NCI-H226 (cell line): ENCODE results near the gene MPP3.
"Not testable (repeated sequence)": the region's sequence is repeated elsewhere in the genome, so short reads cannot be mapped to it uniquely, and the experiment has no call there.

Experiments used
- DNase-seq: peaks from one replicate; pipeline ENCODE4 v3.0.0-alpha.2; 2015

Gene MPP3, protein sequence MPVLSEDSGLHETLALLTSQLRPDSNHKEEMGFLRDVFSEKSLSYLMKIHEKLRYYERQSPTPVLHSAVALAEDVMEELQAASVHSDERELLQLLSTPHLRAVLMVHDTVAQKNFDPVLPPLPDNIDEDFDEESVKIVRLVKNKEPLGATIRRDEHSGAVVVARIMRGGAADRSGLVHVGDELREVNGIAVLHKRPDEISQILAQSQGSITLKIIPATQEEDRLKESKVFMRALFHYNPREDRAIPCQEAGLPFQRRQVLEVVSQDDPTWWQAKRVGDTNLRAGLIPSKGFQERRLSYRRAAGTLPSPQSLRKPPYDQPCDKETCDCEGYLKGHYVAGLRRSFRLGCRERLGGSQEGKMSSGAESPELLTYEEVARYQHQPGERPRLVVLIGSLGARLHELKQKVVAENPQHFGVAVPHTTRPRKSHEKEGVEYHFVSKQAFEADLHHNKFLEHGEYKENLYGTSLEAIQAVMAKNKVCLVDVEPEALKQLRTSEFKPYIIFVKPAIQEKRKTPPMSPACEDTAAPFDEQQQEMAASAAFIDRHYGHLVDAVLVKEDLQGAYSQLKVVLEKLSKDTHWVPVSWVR

DNA sequence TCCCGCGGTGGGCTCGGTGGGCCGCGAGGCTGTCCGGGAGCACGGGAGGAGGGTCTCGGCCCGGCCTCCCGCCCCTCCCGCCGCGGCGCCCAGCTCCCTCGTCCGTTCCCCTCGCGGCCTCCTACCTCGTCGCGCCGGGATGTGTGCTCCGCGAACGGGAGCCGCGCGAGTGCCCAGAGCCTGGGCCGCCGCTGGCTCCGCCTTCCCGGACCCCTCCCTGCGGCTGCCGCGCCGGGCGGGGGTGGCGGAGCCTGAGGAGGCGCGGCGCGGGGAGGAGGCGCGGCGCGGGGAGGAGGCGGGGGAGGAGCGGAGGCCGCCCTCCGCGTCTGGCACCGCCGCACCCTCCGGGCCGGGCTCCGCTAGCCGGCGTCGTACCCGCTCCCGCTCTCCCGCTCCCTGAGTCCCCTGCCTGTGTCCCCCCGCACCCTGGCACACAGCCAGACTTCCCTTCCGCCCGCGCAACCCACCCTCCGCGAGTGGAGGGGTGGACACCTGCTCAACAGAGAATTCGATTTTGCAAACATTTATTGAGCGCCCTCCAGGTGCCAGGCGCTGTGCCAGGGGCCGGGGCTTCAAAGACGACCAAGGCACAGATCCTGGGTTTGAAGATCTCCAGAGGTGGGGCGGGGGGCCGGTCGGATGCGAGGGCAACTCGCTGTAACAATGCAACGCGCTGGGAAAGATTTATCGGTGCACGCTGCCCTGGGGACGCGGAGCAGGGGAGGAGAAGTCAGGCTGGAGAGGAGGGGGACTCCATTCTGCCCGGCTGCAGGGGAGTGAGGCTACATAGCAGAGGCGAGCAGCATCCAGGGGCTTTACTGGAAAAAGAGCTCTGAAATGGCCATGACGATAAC lies at the start of gene MPP3:
TSS of gene MPP3 (minus strand) at position 171 of the 854 bp plus-strand sequence. CDS start 1,240 bp downstream, outside the sequence.
- DNase-seq = peak; percentile 76

DNA sequence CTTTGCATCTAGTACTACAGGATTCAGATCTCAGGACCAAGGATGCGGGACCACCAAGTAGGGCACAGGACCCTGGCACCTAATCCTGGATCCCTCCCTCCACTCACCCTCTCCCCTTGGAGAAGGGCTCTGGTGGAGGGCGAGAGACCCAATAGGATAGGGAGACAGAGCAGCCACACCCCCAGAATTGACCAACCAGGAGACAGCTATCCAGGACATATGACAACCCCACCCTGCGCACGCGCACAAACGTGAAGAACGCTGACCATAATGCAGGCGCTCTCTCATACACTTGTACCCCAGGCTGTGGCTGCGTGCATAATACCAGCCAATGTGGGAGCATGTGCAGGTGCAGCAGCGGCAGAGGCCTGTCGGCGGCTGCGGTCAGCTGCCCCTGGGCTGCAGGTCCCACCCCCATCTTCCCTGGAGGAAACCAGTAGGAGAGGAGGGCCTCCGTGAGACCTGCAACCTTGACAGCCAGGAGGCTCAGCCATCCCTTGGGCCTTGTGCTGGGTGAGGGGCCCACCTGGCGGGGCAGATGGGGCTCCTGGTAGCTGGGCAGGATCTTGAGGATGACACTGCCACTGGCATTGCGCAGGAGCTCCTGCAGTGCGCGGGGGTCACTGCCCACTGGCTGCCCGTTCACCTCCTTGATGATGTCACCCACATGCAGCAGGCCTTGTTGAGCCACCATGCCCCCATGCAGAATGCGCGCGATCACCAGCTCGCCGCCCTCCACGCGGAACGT lies 49.0 kb upstream of the MPP3 start:
- DNase-seq = no peak

DNA sequence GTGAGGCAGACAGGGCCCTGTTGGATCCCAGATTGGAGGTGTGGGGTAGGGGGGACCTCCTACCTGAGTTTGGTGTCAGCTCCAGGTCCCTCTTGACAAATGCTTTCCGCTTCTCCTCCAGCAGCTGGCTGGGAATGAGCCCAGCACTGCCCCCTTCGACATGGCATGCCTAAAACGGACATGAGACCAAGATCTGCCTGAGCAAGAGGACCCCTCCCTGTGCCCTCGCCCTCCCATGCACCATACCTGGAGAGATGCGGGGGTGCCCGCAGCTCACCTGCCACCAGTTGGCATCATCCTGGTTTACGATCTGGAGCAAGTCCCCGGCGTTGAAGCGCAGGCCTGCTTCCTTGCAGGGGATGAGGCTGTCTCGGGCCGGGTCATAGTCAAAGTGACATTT lies 48.2 kb upstream of the MPP3 start:
- no peak for DNase-seq

DNA sequence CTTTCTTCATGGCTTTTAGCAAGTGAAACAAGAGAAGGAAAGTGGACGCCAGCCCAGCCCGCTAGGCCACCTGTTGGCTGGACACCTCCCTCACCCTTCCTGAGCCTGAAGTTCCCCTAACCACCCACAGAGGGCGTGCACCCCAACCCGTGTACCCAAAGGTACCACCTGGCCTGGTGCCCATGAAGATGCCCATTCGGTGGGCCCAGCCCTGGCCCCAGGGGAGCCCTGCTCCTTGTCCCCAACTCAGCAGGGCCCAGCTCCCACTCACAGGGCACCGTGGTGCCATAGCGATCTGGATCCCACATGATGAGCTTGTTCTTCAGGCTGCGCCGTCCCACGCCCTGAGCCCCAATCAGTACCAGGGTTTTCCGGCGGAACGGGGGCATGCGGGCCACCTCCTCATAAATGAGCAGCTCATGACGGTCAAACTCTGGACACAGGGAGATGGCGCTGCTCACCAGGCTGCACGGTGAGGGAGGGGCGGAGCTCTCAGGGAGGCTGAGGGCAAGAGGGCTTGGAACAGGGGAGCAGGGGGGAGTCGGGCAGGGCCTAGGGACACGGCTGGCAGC lies 47.6 kb upstream of the MPP3 start:
- peak; percentile 41 for DNase-seq

DNA sequence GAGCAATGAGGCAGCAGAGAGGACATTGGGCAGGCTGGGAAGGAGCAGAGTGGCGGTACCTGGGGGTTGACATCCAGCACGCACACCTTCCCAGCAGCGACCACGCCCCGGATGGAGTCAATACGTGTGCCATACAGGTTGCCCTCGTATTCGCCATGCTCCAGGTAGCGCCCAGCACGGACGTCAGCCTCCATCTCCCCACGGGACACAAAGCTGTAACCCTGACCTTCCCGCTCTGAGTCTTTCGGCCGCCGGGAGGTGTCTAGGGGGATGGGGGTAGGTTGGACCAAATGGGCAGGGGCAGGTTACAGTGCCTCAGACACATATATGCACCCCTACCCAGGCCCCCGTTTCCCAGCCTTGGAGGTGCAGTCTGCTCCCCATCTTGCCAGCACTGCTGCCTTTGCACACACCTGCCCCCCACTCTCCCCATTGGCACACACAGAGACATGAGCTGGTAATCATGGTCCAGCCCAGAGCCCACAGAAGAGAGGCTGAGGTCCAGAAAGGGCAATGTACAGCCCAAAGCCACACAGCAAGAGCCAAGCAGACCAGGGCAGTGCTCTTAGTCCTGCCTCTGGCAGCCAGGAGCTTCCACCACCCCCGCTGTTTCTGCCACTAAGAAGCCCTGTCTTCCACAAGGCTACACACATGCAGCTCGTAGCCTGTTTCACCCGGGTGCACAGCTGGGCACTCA lies 46.9 kb upstream of the MPP3 start:
- no peak for DNase-seq

DNA sequence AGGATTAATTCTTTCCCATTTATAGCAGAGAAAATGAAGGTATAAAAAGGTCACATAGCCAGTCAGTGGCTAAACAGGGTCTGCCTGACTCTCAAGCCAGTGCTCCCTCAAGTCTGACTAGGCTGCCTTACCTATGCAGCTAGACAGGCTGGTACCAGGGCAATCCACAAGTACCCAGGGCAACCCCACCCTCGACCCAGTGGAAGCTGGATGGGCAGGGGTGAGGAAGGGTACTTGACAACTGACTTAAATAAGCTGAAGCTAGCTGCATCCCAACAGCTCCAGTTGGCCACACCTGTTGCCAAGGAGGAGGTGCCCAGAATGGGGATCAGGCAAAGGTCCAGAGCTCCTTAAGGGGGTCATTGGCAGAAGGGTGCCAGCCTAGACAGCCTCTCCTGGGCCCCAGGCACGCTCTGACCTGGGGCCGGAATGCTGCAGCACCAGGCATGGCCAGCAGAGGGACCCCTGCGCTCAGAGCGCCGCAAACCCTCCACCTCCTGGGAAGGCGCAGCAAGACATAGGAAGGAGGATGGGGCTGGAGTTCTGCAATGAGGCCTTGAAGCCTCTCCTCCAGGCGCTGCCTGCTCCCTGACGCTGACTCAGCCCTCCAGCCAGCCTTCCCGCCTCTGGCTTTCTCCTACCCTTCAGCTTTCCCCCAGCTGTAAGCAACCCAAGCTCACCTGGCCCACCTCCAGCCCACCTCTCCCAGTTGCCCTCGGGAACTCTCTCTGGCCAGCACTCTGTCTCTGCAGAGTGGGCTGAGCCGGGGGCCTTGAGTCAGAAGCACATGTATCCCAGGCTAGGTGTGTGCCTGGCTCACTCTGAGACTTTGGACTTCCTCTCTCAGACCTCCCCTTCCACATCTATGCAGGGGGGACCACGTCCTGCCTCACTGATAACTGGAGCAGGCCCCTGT lies 45.6 kb upstream of the MPP3 start:
- peak; percentile 87 for DNase-seq

DNA sequence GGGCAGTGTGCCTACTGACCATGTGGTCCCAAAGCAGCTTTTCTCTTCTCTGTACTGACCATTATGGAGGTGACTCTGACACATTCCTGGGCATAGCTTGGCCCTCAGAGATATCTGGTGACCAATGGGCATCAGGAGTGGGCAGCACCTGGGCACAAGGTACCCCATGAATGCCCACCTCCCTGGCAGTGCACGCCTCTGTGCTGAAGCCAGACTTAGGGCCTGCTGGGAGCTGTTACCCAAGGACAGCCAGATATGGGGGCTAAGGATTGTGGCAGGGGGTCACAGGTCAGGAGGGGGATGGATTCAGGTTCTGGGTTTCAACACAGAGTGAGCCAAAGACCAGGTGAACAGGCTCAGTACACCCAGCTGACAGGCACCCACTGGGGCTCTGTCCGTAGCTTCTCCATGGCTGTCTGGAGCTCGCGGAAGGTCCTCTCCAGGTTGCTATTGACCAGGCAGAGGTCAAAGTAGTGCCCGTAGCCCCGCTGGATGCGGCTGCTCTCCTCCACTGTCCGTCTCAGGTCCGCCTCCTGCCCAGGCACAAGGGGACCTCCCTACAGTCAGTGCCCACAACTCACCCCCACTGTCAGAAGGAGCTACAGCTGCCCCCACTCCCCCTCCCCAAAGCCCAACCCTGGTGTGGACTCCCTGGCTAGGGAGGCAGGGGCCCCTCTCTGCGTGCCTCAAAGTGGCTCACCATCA lies 44.7 kb upstream of the MPP3 start:
- DNase-seq = no peak

DNA sequence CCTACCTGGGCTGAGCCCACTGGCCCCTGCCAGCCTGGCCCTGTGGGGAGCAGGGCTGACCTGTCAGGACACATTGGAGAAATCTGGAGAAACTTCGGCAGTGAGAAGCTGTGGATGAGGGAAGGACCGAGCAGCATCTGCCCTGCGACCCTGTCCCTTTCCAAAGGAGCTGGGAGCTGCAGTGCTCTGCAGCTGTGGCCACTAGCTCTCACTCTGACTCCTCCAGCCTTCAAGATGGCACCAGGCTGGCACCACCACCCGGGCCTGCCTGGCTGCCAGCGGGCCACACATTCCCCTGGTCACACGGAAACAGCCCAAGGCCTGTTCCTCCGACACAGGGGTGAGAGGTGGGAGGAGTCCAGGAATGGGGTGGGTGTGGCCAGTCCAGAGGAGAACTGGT lies 44.1 kb upstream of the MPP3 start:
- DNase-seq = no peak

DNA sequence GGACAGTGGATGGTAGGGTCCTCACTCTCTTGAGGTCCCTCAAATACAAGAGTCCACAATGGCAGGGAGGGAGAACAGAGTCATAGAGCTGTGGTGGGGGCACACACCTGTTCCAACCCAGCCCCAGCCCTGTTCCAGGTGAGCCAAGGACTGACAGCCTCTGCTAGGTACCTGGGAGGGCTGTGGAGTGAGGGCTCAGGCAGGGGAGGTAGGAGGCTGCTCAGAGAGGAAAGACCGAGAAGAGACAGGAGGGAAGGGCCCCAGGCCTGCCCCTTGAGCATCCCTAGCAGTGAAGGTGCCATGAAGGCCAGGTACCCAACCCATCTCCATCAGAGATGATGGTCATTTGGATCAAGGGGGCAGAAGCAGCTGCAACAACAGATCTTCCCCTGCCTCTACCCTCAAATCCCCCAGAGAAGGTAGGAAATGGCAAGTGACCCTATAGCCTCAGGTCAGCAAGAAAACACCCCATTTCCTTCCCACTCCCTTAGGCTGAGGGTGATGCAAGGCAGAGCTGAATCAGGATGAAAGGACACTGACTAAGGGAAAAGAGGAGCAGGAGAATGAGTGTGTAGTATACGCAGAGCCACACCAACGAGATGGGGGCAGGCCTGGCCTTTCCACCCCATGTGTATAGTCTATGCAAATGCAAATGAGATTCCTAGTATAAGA lies 42.7 kb upstream of the MPP3 start:
- DNase-seq = no peak

DNA sequence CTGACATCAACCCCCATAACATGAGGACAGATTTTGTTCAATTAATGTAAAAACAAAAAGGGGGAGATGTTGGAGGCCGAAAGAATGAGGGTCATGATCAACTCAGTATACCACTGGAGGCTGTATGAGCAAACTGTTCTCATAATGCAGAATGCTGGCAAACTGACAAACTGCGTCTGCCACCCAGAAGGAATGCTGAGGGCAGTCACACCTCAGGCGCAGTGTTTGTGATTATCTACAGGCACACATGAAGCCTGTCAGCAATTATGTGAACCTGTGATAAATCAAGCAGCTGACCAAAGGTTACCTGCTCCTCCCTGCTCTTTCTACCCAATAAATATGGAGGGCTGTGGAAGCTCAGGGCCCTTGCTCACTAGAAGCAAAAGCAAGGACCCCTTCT lies 41.3 kb upstream of the MPP3 start:
- no peak for DNase-seq

DNA sequence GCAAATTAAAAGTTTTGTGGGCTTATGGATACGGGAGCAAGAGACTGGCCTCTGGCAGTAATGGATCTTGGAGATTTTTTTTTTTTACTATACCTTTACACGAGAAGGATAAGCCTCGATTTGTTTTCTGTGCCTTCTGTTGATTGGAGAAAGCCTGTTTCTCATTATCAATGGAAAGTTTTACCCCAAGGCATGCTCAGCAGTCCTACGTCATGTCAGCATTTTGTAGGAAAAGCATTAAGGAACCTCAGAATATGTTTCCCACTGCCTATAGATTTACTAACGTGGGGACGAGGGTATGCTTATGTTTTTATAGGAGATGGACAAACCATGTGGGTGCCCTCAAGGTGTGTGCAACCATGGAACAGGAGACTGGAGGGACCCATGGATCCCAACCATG lies 40.9 kb upstream of the MPP3 start:
- DNase-seq = no peak

DNA sequence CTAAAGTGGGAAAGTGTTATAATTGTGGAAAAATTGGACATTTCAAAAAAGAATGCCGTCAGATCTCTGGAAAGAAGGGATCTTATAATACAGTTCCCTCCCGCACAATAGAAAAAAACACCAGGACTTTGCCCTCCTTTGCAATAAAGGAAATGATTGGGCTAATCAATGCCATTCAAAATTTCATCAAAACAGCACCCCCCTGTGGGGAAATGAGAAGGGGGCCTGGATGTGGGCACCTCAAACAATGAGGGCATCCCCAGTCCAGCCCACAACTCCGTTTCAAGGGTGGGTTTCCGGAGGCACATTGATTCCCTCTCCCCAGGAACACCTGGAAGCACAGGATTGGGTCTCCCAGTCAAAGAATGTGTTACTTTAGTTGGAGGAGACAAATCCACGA lies 40.1 kb upstream of the MPP3 start:
- no peak for DNase-seq

DNA sequence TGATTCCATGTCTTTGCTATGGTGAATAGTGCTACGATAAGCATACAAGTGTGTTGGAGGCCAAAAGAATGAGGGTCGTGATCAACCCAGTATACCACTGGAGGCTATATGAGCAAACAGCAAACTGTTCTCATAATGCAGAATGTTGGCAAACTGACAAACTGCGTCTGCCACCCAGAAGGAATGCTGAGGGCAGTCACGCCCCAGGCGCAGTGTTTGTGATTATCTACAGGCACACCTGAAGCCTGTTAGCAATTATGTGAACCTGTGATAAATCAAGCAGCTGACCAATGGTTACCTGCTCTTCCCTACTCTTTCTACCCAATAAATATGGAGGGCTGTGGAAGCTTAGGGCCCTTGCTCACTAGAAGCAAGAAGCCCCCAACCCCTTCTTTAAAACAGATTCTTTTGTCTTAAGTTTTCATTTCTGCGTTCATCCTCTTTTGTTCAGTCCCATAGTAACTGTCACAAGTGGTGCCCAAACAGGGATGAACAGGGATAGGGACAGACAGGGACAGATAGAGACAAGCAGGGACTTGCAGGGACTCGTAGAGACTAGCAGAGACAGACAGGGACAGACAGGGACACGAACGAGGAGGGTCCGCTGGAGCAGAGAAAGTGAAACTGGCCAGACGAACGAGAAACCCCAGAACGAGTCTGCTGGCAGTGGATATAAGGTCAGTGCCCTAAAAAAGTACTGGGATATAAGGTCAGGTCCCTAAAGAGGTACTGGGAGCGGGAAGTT lies 39.2 kb upstream of the MPP3 start:
- peak; percentile 11 for DNase-seq

DNA sequence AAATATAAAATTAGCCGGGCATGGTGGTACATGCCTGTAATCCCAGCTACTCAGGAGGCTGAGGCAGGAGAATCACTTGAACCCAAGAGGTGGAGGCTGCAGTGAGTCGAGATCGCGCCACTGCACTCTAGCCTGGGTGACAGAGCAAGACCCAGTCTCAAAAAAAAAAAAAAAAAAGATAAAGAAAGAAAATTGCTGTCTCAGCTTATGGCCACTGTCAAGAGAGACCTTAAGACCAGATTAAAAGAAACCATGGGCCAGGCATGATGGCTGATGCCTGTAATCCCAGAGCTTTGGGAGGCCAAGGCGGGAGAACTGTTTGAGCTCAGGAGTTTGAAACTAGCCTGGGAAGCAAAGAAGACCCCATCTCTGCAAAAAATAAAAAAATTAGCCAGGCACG lies 36.1 kb upstream of the MPP3 start:
- not testable (repeated sequence) for DNase-seq

DNA sequence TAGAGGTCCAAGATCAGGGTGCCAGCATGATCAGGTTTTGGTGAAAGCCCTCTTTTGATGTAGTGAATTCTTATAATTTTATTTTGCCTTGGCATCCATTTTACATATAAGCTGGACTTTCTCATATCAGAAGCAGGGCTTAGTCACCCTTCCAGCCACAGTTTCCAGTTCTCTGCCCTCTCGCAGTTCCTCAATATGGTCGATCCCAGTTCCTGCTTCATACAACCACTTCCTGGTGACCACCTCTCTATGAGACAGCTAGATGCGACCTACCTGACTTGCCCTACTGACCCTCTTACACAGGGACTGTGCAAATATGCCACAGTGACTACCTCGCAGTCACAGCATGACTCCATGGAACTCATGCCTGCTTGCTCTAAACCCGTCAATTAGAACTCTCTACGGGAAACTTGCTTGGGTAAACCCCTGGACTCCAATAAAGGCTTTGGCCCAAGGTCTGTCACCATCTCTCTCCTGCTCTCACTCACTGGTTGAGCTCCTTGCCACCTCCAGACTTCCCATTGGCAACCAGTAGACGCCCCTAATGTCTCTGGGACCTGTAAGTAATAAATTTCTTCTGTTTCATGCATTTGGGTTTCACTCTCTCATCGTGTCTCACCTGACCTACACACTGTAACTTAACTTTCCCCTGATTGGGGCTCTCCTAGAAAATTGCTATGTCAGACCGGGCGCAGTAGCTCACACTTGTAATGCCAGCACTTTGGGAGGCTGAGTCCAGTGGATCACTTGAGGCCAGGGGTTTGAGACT lies 35.5 kb upstream of the MPP3 start:
- no peak for DNase-seq

DNA sequence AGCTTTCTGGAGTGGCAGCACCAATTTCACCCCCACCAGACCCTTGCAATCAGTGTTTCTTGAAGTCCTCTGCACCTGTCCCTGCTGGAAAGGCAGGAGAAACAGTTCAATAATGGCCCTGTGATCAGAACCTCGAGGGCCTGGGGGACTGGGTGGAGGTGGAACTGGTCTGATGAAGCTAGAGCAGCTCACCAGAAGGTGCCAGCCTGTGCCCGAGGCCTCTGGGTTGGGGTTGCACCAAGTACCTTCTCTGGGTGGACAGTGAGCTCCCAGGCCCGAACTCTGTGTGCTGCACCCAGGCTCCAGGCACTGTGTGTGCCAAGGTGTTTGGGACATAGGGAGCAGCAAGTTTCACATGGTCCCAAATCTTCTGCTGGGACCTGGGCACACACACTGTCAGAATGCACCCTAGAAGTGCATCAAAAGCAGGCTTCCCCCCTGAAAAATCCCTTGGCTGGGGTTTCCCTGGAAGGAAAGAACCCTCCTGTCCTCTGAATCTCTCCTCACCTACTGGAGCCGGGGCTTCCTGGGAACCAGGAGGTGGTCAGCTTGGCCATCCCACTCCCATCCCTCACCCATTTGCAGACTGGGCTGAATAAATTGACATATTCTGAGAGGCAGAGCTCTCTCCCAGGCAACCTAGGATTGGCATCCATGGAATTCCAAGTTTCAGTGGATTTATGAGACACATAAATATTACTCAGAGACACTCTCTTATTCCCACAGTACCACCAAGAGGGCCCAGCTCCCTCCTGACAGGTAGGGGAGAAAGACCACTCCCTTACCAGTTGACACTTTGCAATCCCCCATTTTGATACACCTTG lies 31.4 kb upstream of the MPP3 start:
- DNase-seq = no peak

DNA sequence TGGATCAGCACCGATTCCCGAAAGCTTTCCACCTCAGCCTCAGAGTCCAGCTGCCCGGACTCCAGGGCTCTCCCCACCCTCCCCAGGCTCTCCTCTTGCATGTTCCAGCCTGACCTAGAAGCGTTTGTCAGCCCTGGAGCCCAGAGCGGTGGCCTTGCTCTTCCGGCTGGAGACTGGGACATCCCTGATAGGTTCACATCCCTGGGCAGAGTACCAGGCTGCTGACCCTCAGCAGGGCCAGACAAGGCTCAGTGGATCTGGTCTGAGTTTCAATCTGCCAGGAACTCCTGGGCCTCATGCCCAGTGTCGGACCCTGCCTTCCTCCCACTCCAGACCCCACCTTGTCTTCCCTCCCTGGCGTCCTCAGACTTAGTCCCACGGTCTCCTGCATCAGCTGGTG lies 29.0 kb upstream of the MPP3 start:
- DNase-seq = no peak
